SW480 (cell line): ENCODE data around the gene UEVLD.

Source experiments
- DNase-seq: peaks from one replicate; pipeline ENCODE4 v3.0.0-alpha.2; 2016; ENCODE audit warnings: low spot score

UEVLD gene

DNA sequence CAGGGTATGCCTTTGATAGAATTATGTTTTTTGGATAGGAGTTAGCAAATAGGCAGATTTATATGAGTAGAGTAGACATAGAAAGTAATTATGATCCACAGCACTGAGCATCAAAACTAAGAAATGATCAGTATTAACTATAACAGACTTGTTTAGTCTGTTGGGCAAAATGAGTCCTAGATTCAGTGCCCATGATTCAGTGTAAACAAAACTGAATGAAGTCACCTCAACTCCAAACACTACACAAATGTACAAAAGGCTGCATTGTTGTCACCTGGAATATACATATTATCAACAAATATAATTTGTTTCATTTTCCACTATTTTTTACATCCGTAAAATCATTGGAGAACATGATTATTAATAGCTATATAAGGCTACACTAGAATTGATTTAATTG lies 6.7 kb downstream of the UEVLD start:
- no peak for DNase-seq

DNA sequence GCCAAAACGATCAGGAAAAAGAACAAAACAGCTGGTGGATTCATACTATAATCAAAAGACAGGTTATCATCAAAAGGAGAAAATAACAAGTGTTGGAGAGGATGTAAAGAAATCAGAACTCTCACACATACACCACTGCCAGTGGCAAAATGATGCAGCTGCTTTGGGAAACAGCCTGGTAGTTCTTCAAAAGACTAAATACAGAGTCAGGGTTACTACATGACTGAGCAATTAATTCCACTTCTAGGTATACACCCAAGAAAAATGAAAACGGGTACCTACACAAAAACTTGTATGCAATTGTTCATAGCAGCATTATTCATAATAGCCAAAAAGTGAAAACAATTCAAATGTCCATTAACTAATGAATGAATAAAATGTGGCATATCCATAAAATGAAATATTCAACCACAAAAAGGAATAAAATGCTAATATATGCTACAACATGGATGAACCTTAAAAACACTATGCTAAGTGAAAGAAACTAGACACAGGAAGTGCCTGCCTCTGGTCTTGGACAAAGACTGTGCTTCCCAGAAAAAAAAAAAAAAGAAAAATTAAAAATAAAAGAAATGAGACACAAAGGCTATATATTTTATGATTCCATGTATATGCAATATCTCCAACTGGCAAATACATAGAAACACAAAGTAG lies 8.3 kb downstream of the UEVLD start:
- no peak for DNase-seq

DNA sequence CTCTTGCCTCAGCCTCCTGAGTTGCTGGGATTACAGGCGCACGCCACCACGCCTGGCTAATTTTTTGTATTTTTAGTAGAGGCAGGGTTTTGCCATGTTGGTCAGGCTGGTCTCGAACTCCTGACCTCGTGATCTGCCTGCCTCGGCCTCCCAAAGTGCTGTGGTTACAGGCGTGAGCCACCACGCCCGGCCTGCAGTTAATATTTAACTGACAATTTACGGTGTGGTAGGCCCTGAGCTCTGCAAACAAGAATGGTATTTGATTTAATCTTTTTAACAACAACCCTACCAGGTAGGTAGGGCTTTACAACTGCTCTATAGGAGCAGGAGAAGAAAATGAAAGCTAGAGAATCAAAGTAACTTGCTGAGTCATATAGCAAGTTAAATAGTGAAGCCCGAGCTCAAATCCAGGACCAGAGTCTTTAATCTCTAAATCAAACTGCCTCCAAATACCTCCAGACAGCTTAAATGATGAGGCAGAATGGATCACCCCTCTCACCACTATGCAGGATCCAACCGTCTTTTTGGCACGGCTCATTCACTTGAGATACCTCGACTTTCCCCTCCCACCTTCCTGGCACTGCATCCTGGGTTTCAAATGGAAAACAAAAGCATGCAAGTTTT lies 9.4 kb downstream of the UEVLD start:
- peak; percentile 77 for DNase-seq

DNA sequence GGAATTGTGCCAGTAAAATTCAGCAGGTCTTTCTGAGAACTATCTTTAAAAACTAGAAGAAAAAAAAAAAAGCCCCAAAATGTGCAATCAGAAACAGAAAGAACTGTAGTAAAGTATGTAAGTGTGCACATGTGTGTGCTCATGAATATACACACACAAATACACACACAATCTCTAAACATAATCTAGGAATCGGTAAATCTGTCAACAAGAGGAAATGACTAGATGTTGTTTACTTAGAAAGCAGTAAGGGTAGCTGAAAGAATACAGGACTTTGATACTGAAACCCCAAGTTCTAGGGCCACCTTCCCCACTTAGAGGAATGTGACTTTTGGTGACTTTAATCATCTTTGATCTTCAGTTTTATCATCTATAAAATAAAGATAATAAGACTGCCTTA lies 13.2 kb downstream of the UEVLD start:
- DNase-seq = no peak

DNA sequence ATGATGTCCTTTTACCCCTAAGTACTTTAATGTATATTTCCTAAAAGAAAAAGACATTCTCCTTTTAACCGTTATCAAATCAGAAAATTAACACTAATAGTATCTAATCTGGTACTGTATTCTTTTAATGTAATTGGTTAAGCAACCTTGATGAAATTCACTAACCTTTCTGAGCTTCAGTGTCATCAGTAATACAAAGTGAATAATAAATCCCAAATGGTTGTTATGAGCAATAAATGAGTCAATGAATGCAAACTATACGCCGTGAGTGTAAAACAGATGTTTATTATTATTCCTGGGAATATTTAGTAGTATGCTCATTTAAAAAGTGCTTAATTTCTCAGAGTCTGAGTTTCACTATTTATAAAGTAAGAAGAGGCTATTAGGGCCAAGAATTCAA lies 21.5 kb downstream of the UEVLD start:
- DNase-seq = no peak

DNA sequence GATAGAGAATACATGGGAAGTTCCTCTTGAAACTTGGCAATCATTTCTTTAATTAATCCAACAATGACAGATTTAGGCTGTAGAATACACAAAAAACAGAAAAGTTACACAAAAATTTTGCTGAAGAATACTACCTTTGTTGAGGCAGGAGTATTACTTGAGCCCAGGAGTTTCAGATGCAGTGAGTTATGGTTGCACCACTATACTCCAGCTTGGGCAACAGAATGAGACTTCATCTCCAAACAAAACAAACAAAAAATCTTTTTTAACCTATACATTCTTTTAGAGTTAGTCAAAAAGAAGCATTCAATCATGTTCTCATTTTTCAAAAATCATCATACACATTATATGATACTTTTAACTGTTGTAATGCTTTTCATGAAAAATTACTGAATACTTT lies 22.1 kb downstream of the UEVLD start:
- DNase-seq = no peak

DNA sequence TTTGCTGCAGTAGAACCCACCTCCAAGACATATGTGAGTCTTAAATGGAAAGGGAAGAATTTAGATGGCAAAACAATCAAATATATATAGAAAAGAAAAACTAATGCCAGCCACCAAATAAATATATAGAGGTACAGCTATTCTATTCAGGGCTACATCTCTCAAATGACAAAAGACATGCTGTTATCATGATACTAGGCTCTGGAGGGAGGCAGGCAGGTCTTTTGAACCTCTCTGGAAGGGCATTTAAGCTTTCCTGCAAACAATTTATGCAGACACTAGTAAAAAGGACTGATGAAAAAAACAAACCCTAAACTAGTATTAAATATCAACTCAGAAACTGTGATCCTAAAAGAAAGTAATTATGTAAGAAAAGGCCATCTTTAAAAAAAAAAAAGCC lies 24.4 kb downstream of the UEVLD start:
- DNase-seq = no peak

DNA sequence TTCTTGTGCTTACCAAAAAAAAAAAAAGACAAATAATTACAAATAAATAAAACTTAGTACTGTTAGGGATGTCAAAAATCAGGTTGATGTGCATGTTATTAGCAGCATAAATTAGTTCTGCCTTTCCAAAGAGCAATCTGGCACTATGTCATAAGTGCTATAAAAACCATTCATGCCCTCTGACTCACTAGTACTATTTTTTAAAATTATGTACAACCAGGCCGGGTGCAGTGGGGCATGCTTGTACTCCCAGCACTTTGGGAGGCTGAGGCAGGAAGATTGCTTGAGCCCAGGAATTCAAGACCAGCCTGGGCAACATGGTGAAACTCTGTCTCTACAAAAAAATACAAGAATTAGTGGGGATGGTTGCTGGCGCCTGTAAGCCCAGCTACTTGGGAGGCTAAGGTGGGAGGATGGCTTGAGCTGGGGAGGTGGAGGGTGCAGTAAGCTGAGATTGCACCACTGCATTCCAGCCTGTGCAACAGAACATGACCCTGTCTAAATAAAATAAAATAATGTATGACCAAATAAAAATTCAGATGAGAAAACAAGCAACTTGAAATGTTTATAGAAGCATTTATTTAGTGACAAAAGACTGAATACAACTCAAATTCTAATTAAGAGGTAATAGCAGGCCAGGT lies 25.3 kb downstream of the UEVLD start:
- DNase-seq = no peak

DNA sequence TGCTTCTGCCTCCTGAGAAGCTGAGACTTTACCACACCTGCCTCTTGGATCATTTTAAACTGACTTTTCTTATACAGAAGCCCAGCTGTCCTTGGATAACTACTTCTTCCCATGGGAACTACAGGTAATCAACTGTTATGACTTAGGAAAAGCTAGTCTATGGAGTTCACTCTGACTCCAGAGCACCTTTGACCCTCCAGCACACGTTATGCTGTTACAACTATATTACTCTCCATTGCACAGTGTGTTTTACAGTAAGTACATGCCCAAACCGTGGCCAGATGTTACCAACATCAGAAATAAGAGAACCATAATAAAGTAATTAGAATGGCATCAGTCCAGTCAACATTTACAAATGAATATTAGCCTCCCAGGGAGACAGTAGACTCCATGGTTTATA lies 40.5 kb downstream of the UEVLD start:
- DNase-seq = no peak

DNA sequence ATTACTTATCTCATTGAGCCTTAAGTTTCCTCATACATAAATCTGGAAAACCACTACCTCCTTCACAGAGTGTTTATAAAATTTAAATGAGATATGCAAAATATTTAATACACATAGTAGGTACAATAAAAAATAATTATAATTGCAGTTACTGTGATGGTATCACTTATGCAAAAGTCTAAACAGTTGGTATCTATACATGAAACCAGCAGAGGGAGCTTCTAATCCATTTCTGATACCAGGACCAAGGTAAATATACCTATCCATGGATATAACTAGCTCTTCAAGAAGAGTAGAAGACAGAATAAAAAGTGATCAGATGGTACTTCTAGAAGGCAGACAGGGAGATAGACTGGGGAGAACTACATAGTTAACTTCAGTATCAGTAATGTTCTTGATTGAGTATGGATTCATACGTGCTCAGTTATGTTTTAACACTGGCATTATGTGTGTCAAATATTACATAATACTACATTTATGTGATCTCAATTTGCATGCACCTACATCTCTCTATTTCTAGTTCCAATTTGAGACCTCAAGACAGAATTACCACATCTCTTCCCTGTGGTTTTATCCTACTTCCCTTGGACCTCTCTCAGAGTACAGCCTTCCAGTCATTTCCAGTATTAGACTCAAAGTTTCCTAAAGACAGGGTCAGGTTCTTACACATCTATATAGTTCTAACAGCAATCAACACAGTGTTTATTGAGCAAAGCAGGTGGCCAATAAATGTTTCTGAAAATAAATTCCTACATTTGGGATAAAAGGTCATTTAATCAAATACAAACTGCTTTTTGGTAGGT lies 48.1 kb downstream of the UEVLD start:
- DNase-seq = peak; percentile 58

DNA sequence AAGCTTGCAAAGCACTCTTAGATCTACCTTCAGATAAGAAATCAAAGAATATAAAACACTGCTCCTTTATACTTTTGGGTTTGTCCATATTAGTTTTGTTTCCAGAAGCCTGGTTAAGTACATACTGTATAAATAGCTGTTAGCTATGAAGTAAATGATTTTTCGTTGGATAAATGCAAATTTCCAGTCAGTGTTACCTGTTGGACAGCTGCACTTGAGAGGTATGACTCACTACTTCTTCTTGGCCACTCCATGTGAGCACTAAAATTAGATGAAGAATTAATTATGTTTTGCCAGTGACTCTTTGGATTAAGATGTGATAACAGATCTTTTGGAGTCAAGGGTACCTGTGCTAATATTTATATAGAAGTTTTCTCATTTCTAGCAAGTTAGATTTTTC lies 52.3 kb downstream of the UEVLD start:
- no peak for DNase-seq

DNA sequence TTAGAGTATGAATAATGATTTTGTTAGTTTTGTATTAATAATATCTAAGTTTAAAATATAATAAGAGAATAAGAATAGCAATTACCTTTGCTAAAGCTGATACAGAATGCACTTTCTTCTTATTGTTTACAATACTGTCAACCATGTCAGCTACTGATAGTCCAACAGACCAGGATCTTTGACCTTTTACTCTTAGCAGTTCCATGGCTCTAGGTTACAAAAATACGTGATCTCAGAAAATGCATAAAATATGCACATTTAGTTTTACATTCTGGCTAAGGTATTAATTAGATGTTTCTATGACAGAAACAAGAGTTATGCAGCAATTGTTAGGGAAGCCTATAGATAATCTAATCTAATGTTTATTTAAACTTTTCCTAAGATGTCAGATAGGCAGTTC lies 54.3 kb downstream of the UEVLD start:
- DNase-seq = no peak

DNA sequence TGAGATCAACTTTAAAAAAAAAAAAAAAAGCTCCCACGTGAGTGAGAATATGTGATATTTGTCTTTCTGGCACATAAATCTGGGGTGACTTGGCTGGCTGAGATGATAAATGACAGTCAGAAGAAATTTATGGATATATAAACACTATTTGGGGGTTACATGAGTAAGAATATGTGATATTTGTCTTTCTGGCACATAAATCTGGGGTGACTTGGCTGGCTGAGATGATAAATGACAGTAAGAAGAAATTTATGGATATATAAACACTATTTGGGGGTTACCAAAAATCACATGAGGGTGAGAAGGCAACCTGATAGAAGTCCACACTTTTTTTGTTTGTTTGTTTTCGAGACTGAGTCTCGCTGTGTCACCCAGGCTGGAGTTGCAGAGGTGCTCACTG lies 55.2 kb downstream of the UEVLD start:
- DNase-seq = no peak

DNA sequence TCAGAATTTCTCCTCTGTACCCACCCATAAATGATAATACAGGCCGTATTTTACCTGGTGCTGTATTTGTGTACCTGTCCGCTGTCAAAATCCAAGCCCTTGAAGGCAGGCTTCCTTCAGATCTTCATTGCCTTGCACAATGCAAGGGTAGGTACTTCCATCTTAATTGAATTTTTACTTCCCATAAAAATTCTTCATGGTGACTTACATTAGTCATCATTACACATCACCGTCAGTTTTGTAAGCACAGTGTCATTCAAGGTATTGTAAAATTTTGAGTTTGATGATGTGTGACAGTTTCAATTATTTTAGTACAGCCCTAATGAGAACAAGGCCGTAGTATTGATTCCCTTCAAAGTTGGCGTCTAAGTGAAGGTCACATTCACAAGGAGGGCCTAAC lies 61.0 kb downstream of the UEVLD start:
- peak; percentile 56 for DNase-seq

DNA sequence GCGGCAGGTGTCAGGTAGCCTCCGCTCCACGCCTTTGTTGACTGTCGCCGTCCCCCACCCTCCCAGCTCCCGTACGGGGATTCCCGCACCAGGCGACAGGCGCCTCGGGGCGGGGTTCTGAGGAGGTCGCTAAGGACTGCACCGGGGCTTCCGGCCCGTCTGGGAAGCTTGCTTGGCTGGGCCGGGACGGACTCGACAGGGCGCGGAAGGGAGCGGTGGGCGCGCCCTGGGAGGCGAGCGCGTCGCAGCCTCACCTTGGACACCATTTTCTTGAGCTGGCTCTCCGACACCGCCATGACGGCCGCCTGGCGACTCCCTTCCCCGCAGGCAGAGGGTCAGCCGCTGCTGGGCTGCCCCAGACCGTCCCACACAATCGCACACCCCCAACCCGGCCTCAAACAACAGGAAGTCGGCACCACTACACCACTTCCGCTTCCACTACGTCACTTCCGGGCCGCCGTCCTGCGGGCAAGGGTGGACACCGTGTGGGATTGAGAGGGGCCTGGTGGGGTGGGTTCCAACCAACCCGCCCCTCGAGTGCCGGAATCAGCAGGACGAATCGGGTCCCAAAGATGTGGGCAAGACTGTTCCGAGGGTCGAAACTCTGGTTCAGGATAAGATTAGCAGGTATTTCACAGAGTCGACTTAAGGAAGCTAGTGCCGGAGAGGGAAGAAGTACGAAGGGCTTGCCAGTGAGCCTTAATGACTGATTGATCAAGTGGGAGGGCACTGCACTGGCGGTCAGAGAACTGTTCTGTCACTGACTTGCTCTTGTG lies 61.8 kb downstream of the UEVLD start, which contains the start of gene TSG101:
TSG101 (minus strand) TSS at position 422 of the 776 bp plus-strand sequence; CDS start at position 296, 126 bp downstream.
- peak; percentile 94 for DNase-seq

DNA sequence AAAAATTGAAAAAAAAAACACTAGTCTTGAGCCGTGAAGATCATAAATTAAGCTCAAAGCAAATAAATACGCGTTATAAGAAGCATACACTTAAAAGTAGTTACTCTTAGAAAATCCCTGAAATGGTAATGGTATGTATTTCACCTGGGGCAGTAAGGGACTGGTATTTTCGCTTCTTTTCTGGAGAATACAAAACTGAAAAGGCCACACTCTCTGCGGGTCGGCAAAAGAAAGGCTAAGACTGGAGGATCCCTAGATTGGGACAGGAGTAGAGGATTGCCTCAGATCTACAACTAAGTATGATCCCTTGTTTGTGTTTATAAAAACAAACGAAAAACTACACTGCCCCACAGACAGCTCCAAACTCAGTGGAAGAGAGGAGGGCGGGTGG lies 62.4 kb downstream of the UEVLD start:
- DNase-seq = no peak

DNA sequence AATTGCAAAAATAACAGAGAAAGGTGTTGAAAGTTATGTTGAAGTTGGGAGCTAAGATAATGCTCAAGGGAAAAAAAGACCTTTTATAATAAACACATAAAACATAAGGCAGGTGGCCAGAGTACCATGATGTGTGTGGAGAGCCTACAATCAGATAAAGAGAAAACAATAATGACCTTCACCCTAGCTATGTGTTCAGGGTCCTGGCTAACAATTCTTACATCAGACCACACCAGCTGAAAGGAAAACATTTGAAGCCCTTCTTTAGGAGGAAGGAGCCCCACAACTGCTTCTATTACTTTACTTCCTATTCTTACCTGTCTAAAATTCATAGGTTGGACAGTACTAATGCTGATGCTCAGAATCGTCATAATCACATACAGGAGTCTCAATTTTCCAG lies 64.3 kb downstream of the UEVLD start:
- no peak for DNase-seq

DNA sequence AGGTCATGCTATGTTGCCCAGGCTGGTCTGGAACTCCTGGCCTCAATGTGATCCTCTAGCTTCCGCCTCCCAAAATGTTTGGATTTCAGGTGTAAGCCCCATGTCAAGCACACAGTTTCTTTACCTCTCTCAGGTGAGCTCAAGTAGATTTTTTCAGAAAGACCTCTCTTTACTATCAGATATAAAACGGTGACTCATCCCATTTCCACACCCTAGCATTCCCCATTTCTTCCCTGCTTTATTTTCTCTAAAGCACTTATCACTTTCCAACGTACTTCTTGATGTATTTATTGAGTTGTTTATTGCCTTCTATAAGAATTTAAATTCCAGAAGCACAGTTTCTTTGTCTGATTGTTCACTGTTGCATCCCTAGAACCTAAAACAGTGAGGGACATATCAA lies 65.5 kb downstream of the UEVLD start:
- peak; percentile 13 for DNase-seq

DNA sequence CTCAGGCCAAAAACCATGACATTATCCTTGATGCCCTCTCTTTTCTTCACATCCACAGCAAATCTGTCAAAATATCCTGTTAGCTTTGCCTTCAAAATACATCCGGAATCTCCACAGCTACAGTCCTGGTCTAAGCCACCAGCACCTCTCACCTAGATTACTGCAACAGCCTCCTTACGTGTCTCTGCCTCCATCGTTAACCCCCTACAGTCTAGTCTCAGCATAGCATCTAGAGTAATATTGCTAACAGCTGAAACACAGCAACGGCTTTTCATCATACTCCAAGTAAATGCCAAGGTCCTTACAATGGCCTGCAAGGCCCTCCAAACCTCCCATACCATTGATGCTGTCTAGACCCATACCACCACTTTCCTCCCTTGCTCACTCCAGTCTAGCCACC lies 66.1 kb downstream of the UEVLD start:
- DNase-seq = no peak

DNA sequence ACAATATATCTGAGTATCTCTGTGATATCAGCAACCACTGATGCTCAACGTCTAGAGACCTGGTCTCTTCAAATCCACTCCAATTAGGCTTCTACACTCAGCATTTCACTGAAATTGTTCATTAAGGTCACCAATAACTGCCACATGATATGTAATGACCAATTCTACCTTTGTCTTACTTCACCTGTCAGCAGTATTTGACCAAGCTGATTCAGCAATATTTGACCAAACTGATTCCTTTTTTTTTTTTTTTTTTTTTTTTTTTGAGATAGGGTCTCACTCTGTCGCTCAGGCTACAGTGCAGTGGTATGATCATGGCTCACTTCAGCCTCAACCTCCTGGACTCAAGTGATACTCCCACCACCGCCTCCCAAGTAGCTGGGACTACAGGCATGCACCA lies 67.4 kb downstream of the UEVLD start:
- no peak for DNase-seq

DNA sequence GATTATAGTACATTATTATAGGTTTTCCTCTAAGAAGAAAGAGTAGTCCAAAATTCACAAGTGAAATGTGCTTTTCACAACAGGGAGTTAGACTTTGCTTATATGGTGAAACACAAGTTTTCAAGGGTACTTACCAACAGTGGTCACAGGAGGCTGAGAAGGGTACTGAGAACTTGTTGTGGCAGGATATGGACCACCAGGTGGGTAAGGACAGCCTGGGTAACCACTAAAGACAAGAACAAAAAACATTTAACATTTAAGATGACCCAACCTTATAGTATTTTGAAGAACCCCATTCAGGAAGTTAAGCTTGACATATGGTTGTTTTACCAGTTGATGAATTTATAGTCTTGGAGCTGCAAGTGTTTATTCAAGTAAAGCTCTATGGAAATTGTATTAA lies 86.2 kb downstream of the UEVLD start:
- DNase-seq = no peak

DNA sequence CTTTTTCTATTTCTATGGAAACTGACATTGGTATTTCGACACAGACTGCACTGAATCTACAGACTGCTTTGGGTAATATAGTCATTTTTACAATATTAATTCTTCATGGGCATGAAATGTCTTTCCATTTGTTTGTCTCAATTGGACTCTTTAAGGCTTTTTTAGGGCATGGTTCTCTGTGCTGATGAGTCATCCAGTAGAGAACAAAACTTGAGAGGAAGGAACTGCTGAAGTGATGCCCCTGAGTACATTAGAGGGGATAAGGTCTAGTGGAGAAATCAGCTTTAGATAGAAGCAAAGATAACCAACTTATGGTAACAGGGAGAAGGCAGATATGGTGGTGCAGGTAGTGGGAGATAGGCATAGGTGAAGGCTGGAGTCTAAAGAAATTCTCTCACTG lies 86.9 kb downstream of the UEVLD start:
- DNase-seq = no peak
